ENCODE data around the gene MYEF2.

DNA sequence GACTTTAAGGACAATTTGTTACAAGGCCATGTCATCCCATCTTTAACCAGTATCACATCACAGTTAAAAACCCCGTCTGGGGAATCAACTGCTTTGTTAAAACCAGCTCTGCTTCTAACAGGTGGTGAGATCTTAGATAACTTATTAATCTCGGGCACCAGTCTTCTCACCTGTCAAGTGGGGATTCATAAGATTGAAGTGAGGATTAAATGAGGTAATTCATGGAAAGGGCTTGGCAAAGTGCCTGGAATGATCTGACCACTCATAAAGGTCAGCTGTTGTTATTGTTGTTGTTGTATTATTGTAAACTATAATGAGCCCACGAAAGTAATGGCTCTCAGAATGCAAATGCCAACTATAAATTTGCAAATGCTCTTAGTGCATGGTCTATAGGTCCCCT lies 87.4 kb downstream of the MYEF2 start:
- TF ChIP-seq, protein P1, sequence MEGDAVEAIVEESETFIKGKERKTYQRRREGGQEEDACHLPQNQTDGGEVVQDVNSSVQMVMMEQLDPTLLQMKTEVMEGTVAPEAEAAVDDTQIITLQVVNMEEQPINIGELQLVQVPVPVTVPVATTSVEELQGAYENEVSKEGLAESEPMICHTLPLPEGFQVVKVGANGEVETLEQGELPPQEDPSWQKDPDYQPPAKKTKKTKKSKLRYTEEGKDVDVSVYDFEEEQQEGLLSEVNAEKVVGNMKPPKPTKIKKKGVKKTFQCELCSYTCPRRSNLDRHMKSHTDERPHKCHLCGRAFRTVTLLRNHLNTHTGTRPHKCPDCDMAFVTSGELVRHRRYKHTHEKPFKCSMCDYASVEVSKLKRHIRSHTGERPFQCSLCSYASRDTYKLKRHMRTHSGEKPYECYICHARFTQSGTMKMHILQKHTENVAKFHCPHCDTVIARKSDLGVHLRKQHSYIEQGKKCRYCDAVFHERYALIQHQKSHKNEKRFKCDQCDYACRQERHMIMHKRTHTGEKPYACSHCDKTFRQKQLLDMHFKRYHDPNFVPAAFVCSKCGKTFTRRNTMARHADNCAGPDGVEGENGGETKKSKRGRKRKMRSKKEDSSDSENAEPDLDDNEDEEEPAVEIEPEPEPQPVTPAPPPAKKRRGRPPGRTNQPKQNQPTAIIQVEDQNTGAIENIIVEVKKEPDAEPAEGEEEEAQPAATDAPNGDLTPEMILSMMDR (IDR thresholded peaks at IDR 0.05 in 8 of 11, conservative IDR thresholded peaks at IDR 0.05 in 3 of 11) = no peak
- TF ChIP-seq POLR2AphosphoS5 (IDR thresholded peaks at IDR 0.05) = no peak

All from spleen (tissue), 7 donors.